ENCODE measurements around the gene TIMM8A. TPM values are rescaled to one million over a fixed set of nuclear protein-coding genes. Genes with fewer than 3 reads are reported as not detected.

Gene TIMM8A
- polyA plus RNA-seq, 1 experiment = 8.1 TPM

Small RNAs within 50 kb of the gene (small RNA-seq; reads per million reads assigned to genes)
- gene RNU6-934P (ENCODE audit: insufficient read length, low read depth) = not detected

Other genes with a start within 250 kb of the TIMM8A start
- 4.3 and 5.5 TPM in 2 replicates for gene DRP2, start 129.0 kb downstream of the TIMM8A start, polyA plus RNA-seq (2011; rRNA removed)
- 1.5 and 1.6 TPM in 2 replicates for gene TAF7L, start 57.4 kb downstream of the TIMM8A start, polyA plus RNA-seq (2011; rRNA removed)
- not detected in 2 replicates for gene BTK, start 37.4 kb upstream of the TIMM8A start, polyA plus RNA-seq (2011; rRNA removed)
- gene RPL36A, start 42.3 kb upstream of the TIMM8A start, polyA plus RNA-seq (2011; rRNA removed) = 2,019 and 2,123 TPM in 2 replicates
- 30.0 and 33.8 TPM in 2 replicates for gene GLA, start 59.2 kb upstream of the TIMM8A start, polyA plus RNA-seq (2011; rRNA removed)
- gene HNRNPH2, start 59.5 kb upstream of the TIMM8A start, polyA plus RNA-seq (2011; rRNA removed) = 58.6 and 64.8 TPM in 2 replicates
- gene ARMCX4, start 136.7 kb upstream of the TIMM8A start, polyA plus RNA-seq (2011; rRNA removed) = 5.9 and 6.4 TPM in 2 replicates
- 31.9 and 40.5 TPM in 2 replicates for gene ARMCX1, start 201.8 kb upstream of the TIMM8A start, polyA plus RNA-seq (2011; rRNA removed)

Measured in AG04450 (cell line).